ENCODE data around the gene PGLYRP4.

GRCh38 chr1:153302308-153302707 is 46.3 kb downstream of the PGLYRP4 start:
- no peak for TF ChIP-seq CTCF (IDR thresholded peaks at IDR 0.05)
- TF ChIP-seq POLR2A (IDR thresholded peaks at IDR 0.05) = no peak

All from heart left ventricle (tissue), 13 donors.